K562 (cell line): ENCODE results near the gene GAB2. TPM values are rescaled to one million over a fixed set of nuclear protein-coding genes. Genes with fewer than 3 reads are reported as not detected.

ENCODE experiments used
- ATAC-seq: fragments of 200-7000 bp; cut with Tn5 transposase; 3 replicates; pipeline ENCODE4 v1.9.1; 2020; ENCODE audit warnings: moderate library complexity
- BruUV-seq: library from RNA; stranded (reverse); fragments of 400-500 nt; replicated peaks from 2 replicates; lab custom pipeline; 2021; lab: Mats Ljungman, UMichigan
- CTCF ChIA-PET: fragments of 300-600 bp; formaldehyde crosslinking; extraction: SDS; loops from one replicate; lab custom pipeline; 2021; ENCODE audit warnings: low intra/inter-chr PET ratio; lab: Yijun Ruan, JAX
- POLR2A ChIA-PET: fragments of 300-600, 350-650 bp; sonication (Branson Sonifier 250); formaldehyde crosslinking; extraction: SDS; loops from one replicate; lab custom pipeline; 2021; ENCODE audit warnings: antibody characterized with exemption, inconsistent platforms; lab: Yijun Ruan, JAX
- DNase-seq, 4 experiments: peaks; one replicate each; pipeline versions ENCODE4 v3.0.0 to v3.0.0-alpha.2; 2011 to 2018; ENCODE audit warnings: low spot score in 3 of 4, mixed read lengths in 3 of 4; ENCODE audit errors: extremely low read depth in 1 of 4
- FAIRE-seq: peaks from 2 replicates; lab custom pipeline; 2011; peaks lifted over from hg19 to GRCh38; lab: Jason Lieb, UNC
- H2AFZ ChIP-seq: 2 replicates; pipeline ENCODE4 v1.6.0; 2011; ENCODE audit warnings: low read depth, low read length, control low read depth, inconsistent platforms
- H3K27ac ChIP-seq: fragments of 200-600 bp; 3 replicates; pipeline ENCODE4 v1.8.0; 2011; ENCODE audit warnings: low read depth, mild to moderate bottlenecking, control low read depth, inconsistent platforms, low read length, moderate library complexity, mixed read lengths; ENCODE audit errors: extremely low read depth
- H3K27me3 ChIP-seq, 2 experiments: fragments of 300-600 bp in 1 of 2; 2 replicates in 1 of 2; 3 replicates in 1 of 2; pipeline versions ENCODE4 v1.6.0 to v1.8.0; 2011; ENCODE audit warnings: inconsistent platforms in 2 of 2, low read length in 2 of 2, mild to moderate bottlenecking in 1 of 2, mixed read lengths in 1 of 2, moderate library complexity in 1 of 2; ENCODE audit not compliant: control insufficient read depth in 2 of 2, insufficient read depth in 2 of 2
- H3K36me3 ChIP-seq: fragments of 300-600 bp; 3 replicates; pipeline ENCODE4 v1.8.0; 2011; ENCODE audit warnings: mild to moderate bottlenecking, low read length, inconsistent platforms; ENCODE audit not compliant: control insufficient read depth, insufficient read depth
- H3K4me1 ChIP-seq, 2 experiments: fragments of 200-600 bp in 1 of 2; replicated peaks in 1 of 2; 2 replicates in 1 of 2; 3 replicates in 1 of 2; pipeline versions ENCODE4 v1.5.1 to v1.8.0; 2011; ENCODE audit warnings: inconsistent platforms in 2 of 2, low read length in 2 of 2, mild to moderate bottlenecking in 1 of 2, mixed read lengths in 1 of 2, moderate library complexity in 1 of 2; ENCODE audit not compliant: control insufficient read depth in 2 of 2, insufficient read depth in 2 of 2
- H3K4me2 ChIP-seq: 2 replicates; pipeline ENCODE4 v1.6.1; 2011; ENCODE audit warnings: low read length, control low read depth, inconsistent platforms, mixed read lengths; ENCODE audit not compliant: insufficient read depth
- H3K4me3 ChIP-seq: fragments of 200-600 bp; sonication (generic), shearing (Covaris generic); 2 replicates; pipeline ENCODE4 v1.5.1; 2016; ENCODE audit warnings: control low read depth, inconsistent platforms
- H3K79me2 ChIP-seq: fragments of 200-600 bp; 3 replicates; pipeline ENCODE4 v1.8.0; 2011; ENCODE audit warnings: low read length, inconsistent platforms; ENCODE audit not compliant: control insufficient read depth, insufficient read depth
- H3K9ac ChIP-seq, 2 experiments: 2 replicates each; pipeline versions ENCODE4 v1.6.0 to v1.6.1; 2011; ENCODE audit warnings: low read depth in 2 of 2, low read length in 2 of 2, control low read depth in 1 of 2, inconsistent platforms in 1 of 2, mild to moderate bottlenecking in 1 of 2, mixed read lengths in 1 of 2; ENCODE audit not compliant: insufficient read depth in 1 of 2
- H3K9me1 ChIP-seq: one replicate; pipeline ENCODE4 v1.6.0; 2011; ENCODE audit warnings: inconsistent platforms, mild to moderate bottlenecking, low read length, moderate library complexity; ENCODE audit not compliant: control insufficient read depth, insufficient read depth
- H3K9me3 ChIP-seq: replicated peaks from 2 replicates; pipeline ENCODE4 v1.5.1; 2011; ENCODE audit warnings: low read depth, low read length, inconsistent platforms; ENCODE audit not compliant: control insufficient read depth, insufficient read depth
- H4K20me1 ChIP-seq: replicated peaks from 2 replicates; pipeline ENCODE4 v1.6.1; 2011; ENCODE audit warnings: low read length, inconsistent platforms, mixed read lengths; ENCODE audit not compliant: control insufficient read depth, insufficient read depth
- CHD1 ChIP-seq: fragments of 200-600 bp; sonication (generic); IDR thresholded peaks from one replicate; pipeline ENCODE4 v1.6.1; 2012; ENCODE audit warnings: mild to moderate bottlenecking, moderate library complexity, low read length, inconsistent platforms
- ELF1 ChIP-seq: fragments of 200-800 bp; sonication (Bioruptor generic); IDR thresholded peaks from 2 replicates; pipeline ENCODE4 v1.6.1; 2016; ENCODE audit warnings: missing genetic modification characterization, missing compliant biosample characterization
- FOXJ2 ChIP-seq: fragments of 200-800 bp; sonication (Bioruptor generic); IDR thresholded peaks from 2 replicates; pipeline ENCODE4 v1.6.1; 2016; ENCODE audit warnings: missing genetic modification characterization, missing compliant biosample characterization
- HDAC2 ChIP-seq: fragments of 450-650 bp; IDR thresholded peaks from 2 replicates; pipeline ENCODE4 v1.6.1; 2016; ENCODE audit warnings: mild to moderate bottlenecking
- NR2C2 ChIP-seq, 2 experiments: fragments of 200-800 bp in 1 of 2; sonication (Bioruptor generic) in 1 of 2; sonication (generic) in 1 of 2; formaldehyde crosslinking in 1 of 2; IDR thresholded peaks; 2 replicates each; pipeline versions ENCODE4 v1.6.1 to v1.8.0; 2016 to 2022; ENCODE audit warnings: mild to moderate bottlenecking in 1 of 2, missing compliant biosample characterization in 1 of 2, missing genetic modification characterization in 1 of 2, missing genetic modification reagents in 1 of 2
- POLR2AphosphoS5 ChIP-seq: IDR thresholded peaks from 2 replicates; pipeline ENCODE4 v1.6.1; 2011; ENCODE audit warnings: mild to moderate bottlenecking, low read depth, low read length, moderate library complexity; ENCODE audit not compliant: control insufficient read depth, insufficient read depth
- ZNF311 ChIP-seq: fragments of 250-450 bp; sonication (Bioruptor Pico); IDR thresholded peaks from 2 replicates; pipeline ENCODE4 v1.4.0; 2020; ENCODE audit warnings: mild to moderate bottlenecking, moderate library complexity
- WGBS: fragments of 100-300 bp; shearing (Covaris generic); methylation state at CpG from one replicate; pipeline ENCODE4 v1.1.6; 2016; ENCODE audit warnings: low coverage, mixed read lengths; ENCODE audit not compliant: insufficient coverage; ENCODE audit errors: missing lambda C conversion rate; 5-methylcytosine and 5-hydroxymethylcytosine counted together
- in situ Hi-C: fragments of 300-500 bp; cut with MboI; formaldehyde crosslinking; loops from 4 replicates; pipeline ENCODE4 v1.15.0; 2018; ENCODE audit warnings: inconsistent platforms, mixed read lengths
- intact Hi-C: fragments of 100-400 bp; cut with micrococcal nuclease; formaldehyde crosslinking; loops from 2 replicates; pipeline ENCODE4 v1.14.2; 2022
- polyA plus RNA-seq, 8 experiments: library from polyadenylated mRNA; depleted of rRNA in 4 of 8; stranded (reverse) in 5 of 8; unstranded in 3 of 8; fragments of >200 nt; fragmentation: Nextera tagmentation in 2 of 8; fragmentation: Illumina TruSeq in 1 of 8; extraction: Ambion mirVana in 2 of 8; extraction: Trizol in 1 of 8; gene quantifications; 2 replicates each; pipeline versions ENCODE4 v1.2.1 to v1.2.3, GENCODE V29; 2011 to 2014; ENCODE audit warnings: inconsistent platforms in 1 of 8, missing spikeins in 1 of 8
- total RNA-seq, 7 experiments: library from RNA; depleted of rRNA in 6 of 7; stranded (reverse); fragments of >200 nt in 6 of 7; fragmentation: Illumina TruSeq in 2 of 7; extraction: Trizol in 2 of 7; gene quantifications; 2 replicates each; pipeline versions ENCODE4 v1.2.1 to v1.2.3, GENCODE V29; 2011 to 2021; ENCODE audit warnings: low replicate concordance in 1 of 7
- TF ChIP-seq, protein P1 (sequence below): fragments of 450-650 bp; IDR thresholded peaks from 2 replicates; pipeline ENCODE4 v1.6.1; 2017; ENCODE audit warnings: antibody characterized with exemption, mild to moderate bottlenecking
- TF ChIP-seq, protein P2 (sequence below), 2 experiments: fragments of 450-650 bp; IDR thresholded peaks; 2 replicates each; pipeline ENCODE4 v1.6.1; 2016

GAB2 gene
- total and polyA plus RNA-seq, 9 of the 15 experiments (the other 6 are each of a cell fraction or from before 2014, with no cell fraction given) = 2.3 to 35.2 (median 16.1) TPM

DNA sequence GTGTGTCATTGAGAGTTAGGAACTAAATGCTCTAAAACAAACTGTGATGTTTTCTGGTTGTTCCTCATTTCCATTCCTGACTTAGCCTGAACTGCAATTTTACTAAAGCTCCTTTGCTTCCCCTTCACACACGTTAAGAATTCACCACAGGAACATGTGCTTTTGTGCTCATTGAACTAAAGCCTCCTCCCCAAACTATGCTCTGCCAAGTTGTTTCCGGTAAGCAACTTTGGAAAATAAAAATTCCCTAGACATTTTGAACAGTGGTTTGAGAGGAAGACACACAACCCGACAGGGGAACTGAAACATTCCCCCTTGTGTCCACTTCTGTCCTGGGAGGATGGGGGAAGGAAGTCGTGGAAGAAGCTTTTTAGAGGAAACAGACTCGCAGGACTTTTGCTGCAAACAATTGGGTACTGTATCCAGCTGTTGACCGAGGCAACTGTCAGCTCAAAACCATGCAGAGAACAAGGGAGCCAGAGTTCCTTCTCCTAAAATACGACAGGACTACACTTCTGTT, 66.9 kb downstream of the GAB2 start (continued):
- TF ChIP-seq, protein P1, sequence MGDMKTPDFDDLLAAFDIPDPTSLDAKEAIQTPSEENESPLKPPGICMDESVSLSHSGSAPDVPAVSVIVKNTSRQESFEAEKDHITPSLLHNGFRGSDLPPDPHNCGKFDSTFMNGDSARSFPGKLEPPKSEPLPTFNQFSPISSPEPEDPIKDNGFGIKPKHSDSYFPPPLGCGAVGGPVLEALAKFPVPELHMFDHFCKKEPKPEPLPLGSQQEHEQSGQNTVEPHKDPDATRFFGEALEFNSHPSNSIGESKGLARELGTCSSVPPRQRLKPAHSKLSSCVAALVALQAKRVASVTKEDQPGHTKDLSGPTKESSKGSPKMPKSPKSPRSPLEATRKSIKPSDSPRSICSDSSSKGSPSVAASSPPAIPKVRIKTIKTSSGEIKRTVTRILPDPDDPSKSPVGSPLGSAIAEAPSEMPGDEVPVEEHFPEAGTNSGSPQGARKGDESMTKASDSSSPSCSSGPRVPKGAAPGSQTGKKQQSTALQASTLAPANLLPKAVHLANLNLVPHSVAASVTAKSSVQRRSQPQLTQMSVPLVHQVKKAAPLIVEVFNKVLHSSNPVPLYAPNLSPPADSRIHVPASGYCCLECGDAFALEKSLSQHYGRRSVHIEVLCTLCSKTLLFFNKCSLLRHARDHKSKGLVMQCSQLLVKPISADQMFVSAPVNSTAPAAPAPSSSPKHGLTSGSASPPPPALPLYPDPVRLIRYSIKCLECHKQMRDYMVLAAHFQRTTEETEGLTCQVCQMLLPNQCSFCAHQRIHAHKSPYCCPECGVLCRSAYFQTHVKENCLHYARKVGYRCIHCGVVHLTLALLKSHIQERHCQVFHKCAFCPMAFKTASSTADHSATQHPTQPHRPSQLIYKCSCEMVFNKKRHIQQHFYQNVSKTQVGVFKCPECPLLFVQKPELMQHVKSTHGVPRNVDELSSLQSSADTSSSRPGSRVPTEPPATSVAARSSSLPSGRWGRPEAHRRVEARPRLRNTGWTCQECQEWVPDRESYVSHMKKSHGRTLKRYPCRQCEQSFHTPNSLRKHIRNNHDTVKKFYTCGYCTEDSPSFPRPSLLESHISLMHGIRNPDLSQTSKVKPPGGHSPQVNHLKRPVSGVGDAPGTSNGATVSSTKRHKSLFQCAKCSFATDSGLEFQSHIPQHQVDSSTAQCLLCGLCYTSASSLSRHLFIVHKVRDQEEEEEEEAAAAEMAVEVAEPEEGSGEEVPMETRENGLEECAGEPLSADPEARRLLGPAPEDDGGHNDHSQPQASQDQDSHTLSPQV = peak; percentile 37; the same call in 1 of the 2 replicates

DNA sequence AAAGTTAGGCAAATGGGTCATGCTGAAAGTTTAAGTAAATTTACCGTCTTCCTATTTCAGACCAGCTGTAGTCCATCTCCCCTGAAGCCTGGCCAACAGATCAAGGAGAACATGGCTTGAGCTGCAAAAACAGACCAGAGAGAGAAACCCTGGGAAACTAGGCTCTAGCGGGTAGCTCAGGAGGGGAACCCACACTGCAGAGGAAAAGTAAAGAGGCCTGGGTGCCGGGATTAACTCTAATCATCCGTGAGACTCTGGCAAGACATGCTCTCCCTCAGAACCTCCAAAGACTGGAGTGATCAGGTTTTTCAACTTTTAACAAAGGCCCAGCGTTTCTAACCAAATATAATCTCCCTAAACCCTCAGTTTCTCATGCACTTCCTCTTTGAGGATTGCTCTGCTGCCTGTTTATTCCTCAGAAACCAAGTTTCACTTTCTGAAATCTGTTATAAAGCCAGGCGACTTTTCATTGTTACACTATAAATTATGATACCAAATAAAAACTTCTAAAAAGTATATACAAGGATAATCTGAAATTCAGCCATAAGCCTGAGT, 67.5 kb downstream of the GAB2 start:
- WGBS = 5% methylated on average over 6 of the region's 6 CpGs
- H3K79me2 ChIP-seq = peaks cover 94% of the 10 kb centered on the region
- TF ChIP-seq FOXJ2 = no peak
- no peak for TF ChIP-seq NR2C2 (CRISPR knock-in tag; IDR thresholded peaks at IDR 0.05)
- TF ChIP-seq NR2C2 (tag; IDR thresholded peaks at IDR 0.05) = peak; percentile 29; the same call in 1 of the 2 replicates
- TF ChIP-seq ELF1 (tag) = peak; percentile 41; the same call in 1 of the 2 replicates
- TF ChIP-seq POLR2AphosphoS5 = 0 out of 2 replicates have a peak, but pooled peaks have one; percentile 5
- TF ChIP-seq, protein P2, sequence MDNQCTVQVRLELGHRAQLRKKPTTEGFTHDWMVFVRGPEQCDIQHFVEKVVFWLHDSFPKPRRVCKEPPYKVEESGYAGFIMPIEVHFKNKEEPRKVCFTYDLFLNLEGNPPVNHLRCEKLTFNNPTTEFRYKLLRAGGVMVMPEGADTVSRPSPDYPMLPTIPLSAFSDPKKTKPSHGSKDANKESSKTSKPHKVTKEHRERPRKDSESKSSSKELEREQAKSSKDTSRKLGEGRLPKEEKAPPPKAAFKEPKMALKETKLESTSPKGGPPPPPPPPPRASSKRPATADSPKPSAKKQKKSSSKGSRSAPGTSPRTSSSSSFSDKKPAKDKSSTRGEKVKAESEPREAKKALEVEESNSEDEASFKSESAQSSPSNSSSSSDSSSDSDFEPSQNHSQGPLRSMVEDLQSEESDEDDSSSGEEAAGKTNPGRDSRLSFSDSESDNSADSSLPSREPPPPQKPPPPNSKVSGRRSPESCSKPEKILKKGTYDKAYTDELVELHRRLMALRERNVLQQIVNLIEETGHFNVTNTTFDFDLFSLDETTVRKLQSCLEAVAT (IDR thresholded peaks at IDR 0.05) = no peak
- no peak for TF ChIP-seq ZNF311 (CRISPR knock-in tag)
- TF ChIP-seq CHD1 = peak; percentile 53
- TF ChIP-seq HDAC2 = no peak

More for the DNA sequence above, 67.5 kb downstream of the GAB2 start:
- ATAC-seq = peak; percentile 30
- FAIRE-seq = peak; percentile 55
- intact Hi-C loops = loop anchor here (2.0 kb wide), 1 partner anchor 65 kb away; no protein-coding TSS in a partner anchor
- Histone ChIP-seq H3K4me2 (peak overlapping the region; percentile 73), H3K27me3 (no peaks in the 10 kb centered on the region), H3K27ac (peak overlapping the region; percentile 84), H4K20me1 (no peaks in the 10 kb centered on the region), H3K36me3 (no peaks in the 10 kb centered on the region), H3K9ac (peak overlapping the region; percentile 77 to 79; a peak in 3 of 4 replicates), H3K9me3 (no peaks in the 10 kb centered on the region), H3K4me3 (peak overlapping the region; percentile 21; the same call in 1 of the 2 replicates), H2AFZ (peak overlapping the region; percentile 87), H3K9me1 (no peaks in the 10 kb centered on the region), H3K4me1 (peaks cover 7 to 82% of the 10 kb centered on the region in 2 experiments)
- in situ Hi-C loops = no loop called here
- BruUV-seq = no TSS peak
- ChIA-PET POLR2A (interaction anchor here (0.6 to 5.3 kb wide), 6 partner anchors 10 to 65 kb away, joined by 3 to 30 read pairs (median 4); no protein-coding TSS in a partner anchor), CTCF (no interaction called here)
- DNase-seq = peak in 2 of 4 experiments; percentile 27 to 58
